Measurements from ENCODE around the gene DROSHA.
"Not testable (repeated sequence)": the region's sequence is repeated elsewhere in the genome, so short reads cannot be mapped to it uniquely, and the experiment has no call there.

- not testable (repeated sequence) for TF ChIP-seq CTCF (IDR thresholded peaks at IDR 0.05 in 8 of 11, conservative IDR thresholded peaks at IDR 0.05 in 3 of 11); POLR2AphosphoS5 (IDR thresholded peaks at IDR 0.05); POLR2A (IDR thresholded peaks at IDR 0.05)
Observed at GRCh38 chr5:31549114-31549513, 17.2 kb upstream of the DROSHA start.
